HG02981 (cell line): ENCODE data around the gene SYT5.
"Not testable (repeated sequence)": the region's sequence is repeated elsewhere in the genome, so short reads cannot be mapped to it uniquely, and the experiment has no call there.

Experiments
- ATAC-seq: cut with Tn5 transposase; IDR thresholded peaks from one replicate; pipeline ENCODE4 v1.9.1; 2021; ENCODE audit warnings: mild to moderate bottlenecking, moderate library complexity; ENCODE audit not compliant: unreplicated experiment

SYT5 gene

DNA sequence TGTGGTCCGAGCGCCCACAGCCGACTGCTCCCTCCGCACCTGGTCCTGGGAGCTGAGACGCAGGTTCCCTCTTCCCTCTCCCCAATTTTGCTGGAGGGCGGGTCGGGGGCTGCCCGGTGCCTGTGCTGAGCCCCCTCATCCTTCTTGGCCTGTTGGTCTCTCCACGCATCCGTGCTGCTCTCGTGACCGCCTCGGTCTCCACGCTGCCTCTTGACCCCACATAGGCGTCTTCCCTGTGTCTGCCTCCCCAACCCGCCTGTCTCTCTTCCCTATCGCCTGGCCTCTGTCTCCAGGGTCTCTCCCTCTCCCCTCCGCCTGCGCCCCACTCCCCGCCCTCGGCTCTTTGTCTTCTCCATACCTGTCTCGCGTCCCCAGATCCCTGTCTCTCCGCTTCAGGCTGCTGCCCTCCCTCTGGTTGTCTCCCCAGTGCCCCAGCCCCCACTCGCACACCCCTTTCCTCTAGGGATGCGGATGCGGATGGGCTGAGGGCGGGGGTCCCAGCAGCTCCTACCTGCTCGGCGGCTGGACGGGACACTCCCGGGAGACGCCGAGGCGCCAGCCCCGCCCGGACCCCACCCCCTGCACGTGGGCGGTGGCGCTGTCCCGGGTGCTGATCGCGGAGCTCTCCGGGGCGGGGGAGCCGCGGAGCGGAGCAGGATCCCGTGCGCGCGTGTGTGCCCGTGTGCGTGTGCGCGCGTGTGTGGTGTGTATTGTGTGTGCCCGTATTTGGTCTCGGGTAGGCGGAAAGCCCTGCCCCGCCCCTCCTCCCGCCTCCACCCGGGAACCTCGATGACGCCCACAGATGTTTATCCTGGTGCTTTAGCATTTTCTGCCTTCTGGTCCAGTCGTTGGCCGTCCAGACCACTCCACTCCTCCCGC lies at the start of gene SYT5:
SYT5 (minus strand) TSS at position 684 of the 879 bp plus-strand sequence. CDS start 1,248 bp downstream, outside the sequence.
- peak; percentile 2 for ATAC-seq

DNA sequence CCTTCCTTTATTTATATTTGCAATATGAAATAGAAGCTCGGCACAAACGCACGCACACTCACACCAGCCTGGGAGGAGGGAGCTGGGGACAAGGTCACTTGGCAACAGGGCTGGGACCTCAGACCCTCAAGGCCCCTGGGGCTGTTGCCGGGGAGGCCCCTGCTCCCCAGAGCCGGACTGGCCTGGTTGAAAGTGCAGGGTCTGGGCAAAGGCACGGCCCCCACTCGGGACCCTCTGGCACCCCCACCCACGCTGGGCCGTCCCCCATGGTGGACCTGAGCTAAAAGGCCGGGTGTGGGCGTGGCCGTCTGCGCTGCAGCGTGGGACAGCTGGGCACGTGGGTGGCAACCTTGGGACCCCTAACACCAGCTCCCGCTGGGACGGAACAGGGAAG lies 49.7 kb upstream of the SYT5 start:
- no peak for ATAC-seq

DNA sequence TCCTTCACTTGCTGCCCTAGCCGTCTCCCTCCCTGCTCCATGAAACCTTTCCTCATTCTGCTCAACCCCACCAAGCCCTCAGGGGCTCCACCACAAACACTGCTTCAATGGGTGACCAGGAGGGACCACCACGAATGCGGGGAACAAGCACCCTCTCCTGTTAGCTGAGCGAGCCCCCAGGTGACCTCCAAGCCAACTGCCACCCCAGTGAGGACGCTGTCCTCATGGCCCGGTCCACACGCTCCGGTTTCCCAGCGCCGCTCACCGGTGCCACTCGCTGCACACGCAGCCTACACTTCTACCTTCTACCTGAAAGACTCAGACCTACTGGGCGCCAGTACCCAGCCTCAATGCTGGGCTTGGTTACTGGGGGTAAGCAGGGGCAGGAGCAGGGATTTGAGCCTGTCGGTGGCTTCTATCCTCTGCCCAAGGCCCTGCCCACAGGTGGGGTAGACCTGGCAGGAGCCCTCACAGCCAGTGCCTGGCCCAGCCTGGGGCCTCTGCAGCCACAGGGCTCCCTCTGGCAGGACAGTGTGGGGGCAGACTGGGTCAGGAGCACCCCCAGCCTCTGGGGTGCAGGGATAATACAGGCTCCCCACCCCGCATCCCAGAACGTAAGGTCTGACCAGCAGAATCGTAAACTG lies 49.2 kb upstream of the SYT5 start:
- no peak for ATAC-seq

DNA sequence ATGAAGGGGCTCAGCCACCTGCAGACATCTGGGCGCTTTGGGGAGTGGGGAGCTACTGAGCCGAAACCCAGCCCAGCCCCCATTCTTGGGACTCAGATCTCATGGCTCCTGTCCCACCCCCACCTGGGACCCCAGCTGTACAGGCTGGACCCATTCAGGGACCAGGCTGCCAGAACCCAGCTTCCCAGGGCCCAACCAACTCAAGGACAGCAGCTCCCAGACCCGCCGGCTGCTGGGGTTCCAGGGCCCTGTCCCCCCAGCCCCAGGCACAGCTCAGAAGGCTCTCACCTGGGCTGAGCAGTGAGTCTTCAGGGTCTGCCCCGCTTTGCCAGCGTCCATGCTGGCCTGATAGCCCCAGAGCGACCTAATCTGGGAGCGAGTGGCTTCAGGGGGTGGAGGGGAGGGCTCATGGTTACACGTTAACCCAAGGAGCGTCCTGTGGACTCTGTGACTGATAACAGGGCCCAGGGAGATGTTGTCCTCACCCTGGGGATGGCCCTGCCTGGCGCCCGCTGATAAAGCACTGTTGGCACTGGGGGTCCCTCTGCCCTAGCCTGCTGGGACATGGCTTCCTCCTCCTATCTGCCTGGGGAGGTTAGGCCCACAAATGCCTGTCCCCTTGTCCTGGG lies 48.4 kb upstream of the SYT5 start, which contains the start of gene TMEM86B:
TMEM86B (minus strand) TSS at position 361 of the 629 bp plus-strand sequence; CDS start at position 339, 22 bp downstream.
- ATAC-seq = no peak

DNA sequence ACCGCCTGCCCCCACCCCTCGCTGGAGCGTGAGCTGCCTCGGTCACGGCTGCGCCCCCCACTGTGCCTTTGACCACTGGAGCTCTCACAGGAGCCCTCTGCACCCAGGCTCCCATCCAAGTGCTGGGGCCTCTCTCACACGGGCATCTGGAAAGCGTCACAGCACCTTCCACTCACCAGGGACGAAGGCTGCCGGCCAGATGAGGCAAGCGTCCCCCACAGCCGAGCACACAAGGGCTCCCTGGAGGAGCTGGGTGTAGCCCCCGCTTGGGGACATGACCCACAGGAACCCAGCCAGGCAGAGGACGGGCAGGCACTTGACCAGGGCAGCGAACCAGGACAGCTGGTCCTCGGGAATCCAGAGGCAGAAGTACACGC lies 47.9 kb upstream of the SYT5 start:
- no peak for ATAC-seq

DNA sequence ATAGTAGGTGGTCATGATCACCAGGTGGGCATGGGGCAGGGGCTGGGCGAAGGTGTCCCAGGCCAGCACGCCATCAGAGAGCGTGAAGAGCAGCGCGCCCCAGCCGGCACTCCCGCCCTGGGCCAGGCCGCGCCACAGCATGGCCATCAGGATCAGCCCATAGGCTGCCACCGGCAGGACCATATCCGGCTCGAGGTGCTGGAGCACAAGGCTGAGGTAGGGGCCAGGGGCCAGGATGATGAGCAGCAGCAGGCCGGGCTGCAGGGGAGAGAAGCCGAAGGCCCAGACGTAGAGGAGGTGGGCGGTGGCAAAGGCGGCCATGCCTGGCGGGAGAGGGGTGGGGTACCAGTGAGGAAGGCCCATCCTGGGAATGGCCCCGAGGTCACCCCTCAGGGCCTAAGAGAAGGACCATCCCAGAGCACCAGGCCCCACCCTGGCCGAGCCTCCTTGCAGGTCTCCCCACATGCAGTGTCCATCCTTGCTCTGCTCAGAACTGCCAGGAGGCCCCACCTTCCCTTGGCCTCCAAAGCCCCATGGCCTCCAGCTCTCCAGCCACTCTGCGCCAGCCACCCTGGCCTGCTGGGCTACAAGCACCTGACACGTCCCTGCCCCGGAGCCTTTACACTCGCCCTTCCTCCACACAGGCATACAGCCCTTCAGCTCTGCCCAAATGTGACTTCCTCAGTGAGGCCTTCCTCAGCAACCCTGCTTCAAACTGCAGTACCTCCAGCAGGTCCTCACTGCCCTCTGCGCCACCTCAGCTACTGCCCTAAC lies 47.3 kb upstream of the SYT5 start:
- ATAC-seq = no peak

DNA sequence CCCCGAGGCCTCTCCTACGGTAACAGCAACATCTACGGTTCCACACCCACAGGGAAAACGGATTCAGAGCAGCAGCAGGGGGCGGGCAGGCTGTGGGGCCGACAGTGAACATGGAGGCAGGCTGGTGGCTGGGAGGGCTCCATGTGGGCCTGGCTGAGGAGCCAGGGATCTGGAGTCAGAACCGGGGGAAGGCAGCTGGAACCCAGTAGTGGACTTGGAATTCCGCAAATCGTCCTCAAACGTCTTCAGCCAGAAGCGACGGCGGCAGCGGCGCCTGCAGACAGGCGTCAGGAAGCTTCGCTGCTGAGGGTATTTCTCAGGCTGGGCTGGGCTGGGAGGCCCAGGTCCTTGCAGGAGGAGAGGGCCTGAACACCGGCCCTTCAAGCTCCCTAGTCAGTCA lies 46.7 kb upstream of the SYT5 start:
- ATAC-seq = no peak

DNA sequence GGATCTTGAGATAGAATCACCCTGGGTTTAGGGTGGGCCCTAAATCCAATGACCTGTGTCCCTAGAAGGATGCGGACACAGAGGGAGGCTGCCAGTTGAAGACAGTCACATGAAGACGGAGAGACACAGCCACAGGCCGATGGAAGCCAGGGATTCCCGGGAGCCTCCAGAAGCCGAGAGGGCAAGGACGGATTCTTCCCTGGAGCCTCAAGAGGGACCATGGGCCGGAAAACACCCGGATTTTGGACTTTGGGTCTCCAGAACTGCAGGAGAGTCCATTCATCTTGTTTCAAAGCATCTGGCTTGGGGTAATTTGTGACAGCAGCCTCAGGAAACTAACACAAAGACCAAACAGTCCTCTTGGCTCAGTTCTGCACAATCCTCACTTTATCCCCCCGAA lies 46.2 kb upstream of the SYT5 start:
- ATAC-seq = no peak

DNA sequence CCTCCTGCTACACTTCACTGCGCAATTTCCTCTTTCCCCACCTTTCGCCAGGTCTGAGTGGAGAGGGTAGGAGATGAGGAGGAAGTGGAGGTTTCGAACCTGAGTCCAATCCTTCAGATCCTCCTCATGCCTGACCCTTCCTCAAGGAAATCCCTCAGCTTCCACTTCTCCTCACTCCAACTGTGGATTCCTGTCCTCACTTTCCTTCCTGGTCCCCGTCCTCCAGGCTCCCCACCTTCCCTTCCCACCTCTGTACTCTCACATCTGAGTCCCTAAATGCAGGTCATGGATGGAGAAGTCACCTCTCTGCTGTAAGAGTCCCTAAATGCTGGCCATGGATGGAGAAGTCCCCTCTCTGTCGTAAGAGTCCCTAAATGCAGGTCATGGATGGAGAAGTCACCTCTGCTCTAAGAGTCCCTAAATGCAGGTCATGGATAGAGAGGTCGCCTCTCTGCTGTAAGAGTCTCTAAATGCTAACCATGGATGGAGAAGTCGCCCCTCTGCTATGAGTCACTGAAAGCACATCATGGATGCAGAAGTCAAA lies 45.4 kb upstream of the SYT5 start:
- ATAC-seq = no peak

DNA sequence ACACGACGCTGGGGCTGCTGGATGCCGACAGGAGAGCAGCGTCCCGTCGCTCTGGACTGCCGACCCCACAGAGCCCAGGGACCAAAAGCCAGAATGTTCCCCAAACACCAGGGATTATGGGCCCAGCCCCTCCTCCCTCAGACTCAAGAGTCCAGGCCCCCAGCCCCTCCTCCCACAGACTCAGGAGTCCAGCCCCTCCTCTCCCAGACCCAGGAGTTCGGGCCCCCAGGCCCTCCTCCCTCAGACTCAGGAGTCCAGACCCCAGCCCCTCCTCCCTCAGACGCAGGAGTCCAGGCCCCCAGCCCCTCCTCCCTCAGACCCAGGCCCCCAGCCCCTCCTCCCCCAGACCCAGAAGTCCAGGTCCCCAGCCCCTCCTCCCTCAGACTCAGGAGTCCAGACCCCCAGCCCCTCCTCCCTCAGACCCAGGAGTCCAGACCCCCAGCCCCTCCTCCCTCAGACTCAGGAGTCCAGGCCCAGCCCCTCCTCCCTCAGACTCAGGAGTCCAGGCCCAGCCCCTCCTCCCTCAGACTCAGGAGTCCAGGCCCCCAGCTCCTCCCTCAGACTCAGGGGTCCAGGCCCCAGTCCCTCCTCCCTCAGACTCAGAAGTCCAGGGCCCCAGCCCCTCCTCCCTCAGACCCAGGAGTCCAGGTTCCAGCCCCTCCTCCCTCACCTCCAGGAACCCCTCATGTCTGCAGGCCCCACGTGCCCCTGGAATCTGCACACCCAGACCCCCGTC lies 44.8 kb upstream of the SYT5 start:
- not testable (repeated sequence) for ATAC-seq

DNA sequence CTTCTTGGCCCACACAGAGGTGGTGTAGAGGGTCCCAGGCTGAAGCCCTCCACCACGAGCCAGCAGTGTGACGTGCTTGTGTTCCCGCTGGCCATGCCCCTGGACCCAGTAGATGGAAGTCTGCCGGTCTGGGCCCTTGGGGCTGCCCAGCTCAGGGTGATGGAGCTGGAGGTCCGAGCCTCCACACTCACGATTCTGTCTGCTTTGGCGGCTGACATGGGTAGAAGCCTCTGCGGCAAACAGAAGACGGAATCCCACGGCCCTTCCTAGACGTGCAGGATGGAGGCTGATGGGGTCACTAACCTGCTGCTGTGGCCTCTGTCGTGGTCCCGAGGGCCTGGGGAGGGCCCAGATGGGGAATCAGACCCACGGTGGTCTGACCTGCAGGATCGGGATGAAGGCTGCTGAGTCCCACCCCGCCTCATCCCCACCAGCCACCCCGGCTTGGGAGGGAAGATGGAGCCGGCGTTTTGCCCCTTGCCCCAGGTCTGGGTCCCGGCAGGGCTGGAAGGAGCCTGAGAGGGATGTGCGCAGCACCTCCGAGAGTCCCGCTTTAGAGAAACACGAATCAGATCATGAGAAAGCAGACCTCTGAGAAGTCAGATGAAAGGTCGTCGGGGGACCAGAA lies 44.1 kb upstream of the SYT5 start:
- ATAC-seq = no peak

DNA sequence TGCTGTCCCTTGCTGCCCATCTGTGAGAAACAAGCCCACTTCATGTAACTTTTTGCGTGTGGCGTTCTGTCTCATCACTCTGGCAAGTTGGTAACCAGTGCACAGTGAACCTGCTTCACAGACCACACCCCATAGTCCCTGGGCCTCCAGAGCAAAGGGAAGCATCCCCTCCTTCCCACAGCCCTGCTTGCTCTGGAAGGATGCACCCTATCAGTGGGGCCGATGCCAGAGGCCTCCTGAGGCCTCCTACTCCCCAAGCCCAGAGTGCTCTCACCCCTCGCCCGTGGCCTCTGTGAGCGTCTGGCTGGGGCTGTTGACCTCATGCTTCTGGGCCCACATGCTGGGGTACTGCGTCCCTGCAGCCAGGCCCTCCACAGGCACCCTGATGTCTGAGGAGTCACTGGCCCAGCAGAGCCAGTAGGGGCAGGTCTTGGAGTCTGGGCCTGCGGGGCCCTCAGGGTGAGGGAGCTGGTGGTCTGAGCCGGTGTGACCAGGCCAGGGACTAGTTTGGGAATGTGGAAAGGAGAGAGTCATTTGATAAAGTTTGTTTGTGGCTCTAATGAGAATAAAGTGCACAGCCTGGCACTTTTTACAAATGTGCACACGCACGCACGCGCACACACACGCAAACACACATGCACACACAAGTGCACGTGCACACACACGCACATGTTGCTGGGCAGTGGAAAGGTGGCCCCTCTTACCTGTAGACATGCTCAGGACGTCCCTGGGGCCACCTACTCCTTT lies 43.4 kb upstream of the SYT5 start:
- ATAC-seq = no peak

DNA sequence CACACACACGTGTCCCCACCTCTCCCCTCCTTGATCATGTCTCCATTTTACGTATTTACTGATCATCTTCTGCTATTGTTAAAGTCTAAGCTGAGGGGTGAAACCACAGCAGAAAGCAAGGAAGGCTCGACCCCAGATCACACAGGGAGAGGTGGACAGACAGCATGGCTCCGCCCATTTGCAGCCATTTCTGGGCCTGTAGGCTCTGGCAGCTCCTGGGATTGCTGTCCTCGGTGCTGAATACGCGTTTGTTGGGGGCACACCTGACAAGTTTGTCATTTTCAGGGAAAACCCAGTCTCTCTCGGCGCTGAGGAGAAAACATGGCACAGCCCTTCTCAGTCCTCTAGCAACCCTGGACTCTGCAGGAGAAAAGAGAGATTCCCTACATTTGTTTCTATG lies 40.4 kb upstream of the SYT5 start:
- no peak for ATAC-seq

DNA sequence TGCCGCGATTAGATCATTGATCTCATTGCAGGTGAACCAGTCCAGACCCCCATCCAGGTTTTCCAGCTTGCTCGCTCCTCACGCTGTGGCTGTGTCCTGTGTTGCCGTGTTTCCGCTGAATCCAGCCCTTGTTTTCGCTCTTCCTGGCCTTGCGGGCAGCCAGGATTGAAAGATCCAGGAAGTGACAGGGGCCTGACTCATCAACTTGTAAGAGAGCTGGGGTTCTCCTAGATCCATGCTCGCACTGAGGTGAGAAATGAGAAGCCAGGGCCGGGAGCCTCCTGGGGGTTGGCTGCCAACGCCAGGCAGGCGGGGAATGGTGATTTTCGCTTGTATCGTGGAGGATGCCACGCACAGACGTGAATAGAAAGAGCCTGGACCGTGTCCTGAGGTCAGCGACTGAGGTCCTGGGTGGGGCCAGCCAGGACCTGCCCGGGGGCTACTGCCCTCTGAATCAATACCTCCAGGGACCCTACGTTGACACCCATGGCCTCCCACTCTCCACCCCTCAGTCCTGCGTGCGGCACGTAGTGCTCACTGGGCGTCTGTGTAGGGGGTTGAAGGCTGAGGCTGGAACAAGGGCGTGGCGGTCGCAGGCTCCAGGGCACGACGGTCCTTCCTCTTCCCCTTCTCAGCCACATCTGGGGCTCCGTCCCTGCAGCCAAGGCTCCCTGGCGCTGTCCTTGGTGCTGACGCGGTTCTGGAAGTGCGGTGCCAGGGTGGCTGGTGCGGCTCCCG lies 36.5 kb upstream of the SYT5 start:
- no peak for ATAC-seq

DNA sequence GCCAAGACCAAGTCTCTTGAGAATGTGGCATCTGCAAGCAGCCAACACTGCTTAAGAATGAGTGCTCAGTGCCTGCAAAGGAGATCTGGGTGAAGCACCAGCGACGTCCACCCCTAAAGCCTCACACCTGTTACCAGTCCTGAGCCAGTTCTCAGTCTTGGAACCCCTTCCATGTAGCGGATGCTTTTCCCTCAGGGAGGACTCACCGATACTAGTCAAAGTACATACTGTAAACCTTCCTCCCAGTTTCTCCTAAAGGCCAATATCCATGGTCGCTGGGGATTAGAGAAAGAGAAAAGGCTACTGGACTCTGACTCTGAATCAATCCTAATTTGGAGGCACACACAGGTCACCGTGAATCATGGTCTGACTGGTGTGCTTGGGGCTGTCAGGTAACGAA lies 33.5 kb upstream of the SYT5 start:
- no peak for ATAC-seq

DNA sequence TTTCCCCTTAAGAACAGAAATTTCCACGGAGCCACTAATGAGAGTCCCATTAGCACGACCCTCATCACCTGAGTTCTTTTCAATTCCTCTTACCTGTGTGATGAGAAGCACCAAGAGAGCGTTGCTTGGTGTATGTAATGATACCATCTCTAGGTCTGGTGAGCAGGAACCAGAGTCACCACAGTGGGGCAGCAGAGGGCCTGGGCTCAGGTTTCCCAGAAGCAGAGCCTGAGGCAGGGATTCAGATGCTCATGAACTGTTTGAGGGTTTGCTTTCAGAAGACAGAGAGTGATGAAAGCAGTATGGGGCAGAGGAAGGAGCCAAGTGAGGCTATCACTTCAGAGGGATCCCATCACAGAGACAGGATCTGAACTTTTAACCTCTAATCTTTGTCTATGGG lies 32.4 kb upstream of the SYT5 start:
- ATAC-seq = no peak

DNA sequence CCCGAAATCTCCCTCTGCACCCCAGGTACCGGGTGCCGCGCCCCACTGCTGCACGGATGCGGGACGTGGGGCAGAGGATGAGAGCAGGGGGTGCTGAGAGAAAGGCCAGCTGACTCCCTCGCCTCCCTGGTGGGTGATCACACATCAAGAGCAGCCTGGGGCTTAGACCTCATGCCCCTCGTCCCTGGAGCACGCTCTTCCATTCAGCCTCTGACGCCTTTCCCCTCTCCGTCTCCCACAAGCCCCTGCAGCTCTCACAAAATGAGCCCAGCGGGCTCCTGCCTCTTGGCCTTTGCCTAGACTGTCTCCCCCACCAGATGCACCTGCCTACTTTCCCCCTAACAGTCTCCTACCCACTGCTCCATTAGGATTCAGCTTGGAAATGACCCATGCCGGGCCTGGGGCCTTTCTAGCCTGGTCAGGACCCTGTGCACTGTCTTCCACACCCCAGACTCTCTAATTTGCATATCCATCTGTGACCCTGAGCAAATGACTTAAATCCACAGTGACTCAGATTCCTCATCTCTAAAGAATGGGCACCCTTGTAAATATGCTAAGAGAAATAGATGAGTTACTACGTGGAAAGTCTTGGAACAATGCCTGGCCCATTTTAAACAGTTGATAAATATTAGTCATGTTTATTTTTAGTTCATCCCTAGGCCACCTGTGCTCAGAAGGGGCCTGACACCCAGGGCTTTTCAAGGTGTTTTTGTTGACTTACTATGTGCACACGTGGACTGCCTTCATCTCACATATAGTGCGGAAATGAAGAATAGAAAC lies 29.8 kb upstream of the SYT5 start:
- no peak for ATAC-seq
